SKM-1 treated with dmso at 0.1 percent for 144 hours (cell line): Measurements from ENCODE around the gene TIE1.
A peak's percentile ranks its signal among the peaks of the same experiment; 100 is the strongest.
"Not testable (repeated sequence)": the region's sequence is repeated elsewhere in the genome, so short reads cannot be mapped to it uniquely, and the experiment has no call there.

Source experiments
- DNase-seq: peaks from one replicate; lab custom pipeline; 2025; ENCODE audit not compliant: unreplicated experiment; lab: John Stamatoyannopoulos, UW

The TIE1 gene

GRCh38 chr1:43358746-43359693 is 58.2 kb downstream of the TIE1 start, which contains the start of gene CDC20:
CDC20 (plus strand) TSS chr1:43358981; CDS start chr1:43359216, 235 bp downstream.
- peak; percentile 97 for DNase-seq

- no peak for DNase-seq
These were observed 58.9 kb downstream of the TIE1 start for GRCh38 chr1:43359696-43360095.

- no peak for DNase-seq
These were observed 59.8 kb downstream of the TIE1 start for GRCh38 chr1:43360616-43361015.

DNA sequence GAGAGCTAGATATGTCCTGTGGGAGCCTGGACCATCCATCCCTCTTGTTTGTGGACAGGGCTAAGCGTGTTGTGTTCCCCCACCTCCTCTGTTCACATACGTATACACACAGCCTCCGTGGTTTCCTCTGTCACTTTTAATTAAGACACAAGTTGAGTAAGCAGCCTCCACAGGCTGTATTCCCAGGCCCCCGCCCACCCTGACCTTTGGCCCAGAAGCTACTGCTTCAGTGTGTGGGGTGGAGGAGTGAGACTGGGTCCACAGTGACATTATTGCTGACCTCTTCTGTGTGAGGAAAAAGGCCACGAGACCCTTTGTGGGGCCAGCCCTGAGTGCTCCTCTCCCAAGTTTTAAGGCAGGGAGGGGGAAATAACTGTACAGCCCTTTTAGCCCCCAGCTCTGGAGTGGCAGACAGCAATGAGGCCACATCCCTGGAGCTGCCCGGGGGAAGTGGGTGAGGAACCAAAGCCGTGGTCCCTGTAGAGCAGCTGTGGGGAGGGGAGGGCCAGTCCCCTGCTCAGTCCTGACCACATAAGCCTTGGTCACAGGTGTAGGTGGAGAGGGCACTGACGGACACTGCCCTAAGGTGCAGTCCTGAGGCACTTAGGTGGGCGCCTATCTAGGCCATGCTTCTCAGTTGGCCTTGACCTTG is 62.6 kb downstream of the TIE1 start:
- DNase-seq: peak; percentile 17

- no peak for DNase-seq
These were observed 63.2 kb downstream of the TIE1 start for GRCh38 chr1:43363935-43364525.

DNA sequence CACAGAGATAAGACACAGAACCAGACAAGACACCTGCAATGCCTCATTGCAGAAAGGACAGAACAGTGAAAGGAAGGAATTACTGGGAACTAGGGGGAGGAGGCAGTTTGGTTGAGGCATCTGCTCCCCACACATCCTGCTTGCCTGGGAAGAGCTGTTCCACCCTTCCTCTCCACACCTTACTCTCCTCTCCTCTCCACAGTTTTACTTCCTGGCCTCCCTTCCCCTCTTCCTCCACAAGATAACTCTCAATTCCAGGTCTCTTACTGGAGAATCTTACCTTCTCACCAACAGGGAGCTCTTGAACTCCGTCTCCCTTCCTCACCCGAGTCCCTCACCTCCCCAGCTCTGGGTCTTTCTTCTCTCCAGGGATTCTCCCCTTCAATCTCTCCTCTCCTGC is 64.9 kb downstream of the TIE1 start:
- no peak for DNase-seq

GRCh38 chr1:43366179-43366578 is 65.4 kb downstream of the TIE1 start:
- DNase-seq: no peak

- no peak for DNase-seq
These were observed 65.8 kb downstream of the TIE1 start for GRCh38 chr1:43366601-43367025.

GRCh38 chr1:43367026-43367903 is 66.5 kb downstream of the TIE1 start:
- DNase-seq: no peak

DNA sequence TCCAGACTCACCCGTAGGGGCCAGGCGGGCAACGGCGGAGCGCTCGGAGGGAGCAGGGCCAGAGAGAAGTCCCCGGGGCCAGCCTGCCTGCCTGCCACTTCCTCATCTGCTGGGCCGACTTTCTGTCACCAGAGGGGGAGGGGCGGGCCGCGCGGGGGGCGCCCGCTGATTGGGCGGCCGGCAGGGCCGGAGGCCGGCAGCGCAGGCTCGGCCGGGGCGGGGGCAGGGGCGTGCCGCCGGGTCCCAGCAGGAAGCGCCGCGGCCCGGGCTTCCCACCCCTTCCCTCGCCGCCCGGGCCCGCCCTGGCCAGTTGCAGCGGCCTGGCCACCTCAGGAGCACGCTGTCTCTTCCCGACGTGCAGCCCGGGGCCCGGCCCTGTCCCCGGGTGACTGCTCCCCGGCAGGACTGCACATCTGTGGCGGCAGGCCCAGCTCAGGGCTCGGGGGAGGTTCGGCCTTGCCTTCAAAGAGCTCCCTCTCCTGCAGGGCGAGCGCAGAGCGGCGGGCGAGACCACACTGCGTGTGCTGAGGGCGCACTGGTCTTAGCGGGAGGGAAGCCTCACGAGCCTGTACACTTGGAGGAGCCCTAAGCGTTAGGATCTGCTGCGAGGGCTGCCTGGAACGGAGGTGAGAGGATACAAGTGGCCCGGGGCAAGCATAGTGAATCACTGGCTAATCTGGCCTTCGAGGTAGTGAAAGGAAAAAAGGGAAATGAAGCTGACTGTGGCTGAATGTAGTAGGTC is 67.3 kb downstream of the TIE1 start, which contains the start of gene ELOVL1:
ELOVL1 (minus strand) TSS at position 108 of the 742 bp plus-strand sequence. CDS start 2,402 bp downstream, outside the sequence.
- peak; percentile 92 for DNase-seq

DNA sequence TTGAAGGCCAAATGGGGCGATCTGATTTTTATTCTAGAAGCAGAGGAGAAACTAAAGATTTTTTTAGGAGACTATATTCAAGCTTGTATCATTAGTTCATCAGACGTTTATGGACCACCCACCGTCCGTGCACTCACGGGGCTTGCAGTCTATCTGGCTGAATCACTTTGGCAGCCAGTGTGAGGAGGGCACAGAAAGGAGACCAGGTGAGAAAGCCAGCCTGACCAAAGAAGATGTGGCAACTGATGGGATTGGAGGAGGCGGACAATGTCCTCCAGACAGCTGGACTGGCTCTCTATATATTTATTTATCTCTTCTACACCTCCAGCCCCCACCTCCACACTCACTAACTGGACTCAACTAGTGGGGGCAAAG is 67.9 kb downstream of the TIE1 start:
- no peak for DNase-seq

DNA sequence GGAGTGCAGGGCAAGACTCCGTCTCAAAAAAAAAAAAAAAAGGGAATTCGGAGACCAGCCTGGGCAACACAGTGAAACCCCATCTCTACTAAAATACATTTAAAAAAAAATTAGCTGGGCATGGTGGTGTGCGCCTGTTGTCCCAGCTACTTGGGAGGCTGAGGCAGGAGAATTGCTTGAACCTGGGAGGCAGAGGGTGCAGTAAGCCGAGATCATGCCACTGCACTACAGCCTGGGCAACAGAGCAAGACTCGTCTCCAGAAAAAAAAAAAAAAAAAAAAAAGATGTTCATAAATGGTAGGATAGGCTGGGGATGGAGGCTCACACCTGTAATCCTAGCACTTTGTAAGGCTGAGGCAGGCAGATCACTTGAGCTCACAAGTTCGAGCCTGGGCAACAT is 69.0 kb downstream of the TIE1 start:
- not testable (repeated sequence) for DNase-seq

- no peak for DNase-seq
These were observed 69.8 kb downstream of the TIE1 start for GRCh38 chr1:43370564-43370963.

- DNase-seq: no peak
These were observed 71.4 kb downstream of the TIE1 start for GRCh38 chr1:43372172-43372571.
